B cell (primary cell): ENCODE data around the gene F8. TPM values are rescaled to one million over a fixed set of nuclear protein-coding genes. Genes with fewer than 3 reads are reported as not detected.

ENCODE experiments used
- ATAC-seq: fragments of 200-7000 bp; cut with Tn5 transposase; one replicate; pipeline ENCODE4 v1.10.0; 2021; ENCODE audit warnings: low read depth, mild to moderate bottlenecking, moderate number of reproducible peaks, moderate library complexity
- CTCF ChIA-PET: fragments of 350-600 bp; sonication (Branson Sonifier 250); formaldehyde crosslinking; loops from one replicate; lab custom pipeline; 2021; ENCODE audit warnings: antibody characterized with exemption, inconsistent platforms; lab: Charles Lee
- POLR2A ChIA-PET: fragments of 350-600 bp; sonication (Branson Sonifier 250); formaldehyde crosslinking; loops from one replicate; lab custom pipeline; 2021; ENCODE audit warnings: antibody characterized with exemption; lab: Charles Lee
- DNase-seq: peaks from one replicate; pipeline ENCODE4 v3.0.0; 2013
- H2AFZ ChIP-seq: 2 replicates; pipeline ENCODE4 v1.6.1; 2012; ENCODE audit warnings: mild to moderate bottlenecking, low read depth, low read length; ENCODE audit not compliant: insufficient read depth, poor library complexity, severe bottlenecking
- H3K27ac ChIP-seq, 2 donors: 1 replicate in 1 of 2; 2 replicates in 1 of 2; pipeline ENCODE4 v1.5.1; 2012 to 2013; ENCODE audit warnings: low read length in 2 of 2, mild to moderate bottlenecking in 2 of 2, moderate library complexity in 1 of 2
- H3K27me3 ChIP-seq, 4 experiments: fragments of 200-600 bp in 1 of 4; sonication (generic) in 1 of 4; replicated peaks in 1 of 4; 1 replicate in 2 of 4; 2 replicates in 2 of 4; pipeline versions ENCODE4 v1.6.1 to v1.7.0; 2013 to 2016; ENCODE audit warnings: low read length in 3 of 4, mild to moderate bottlenecking in 2 of 4, mixed read lengths in 1 of 4, moderate library complexity in 1 of 4; ENCODE audit not compliant: insufficient read depth in 4 of 4, control insufficient read depth in 3 of 4; ENCODE audit errors: control extremely low read depth in 1 of 4
- H3K36me3 ChIP-seq, 2 experiments: replicated peaks in 1 of 2; 1 replicate in 1 of 2; 2 replicates in 1 of 2; pipeline versions ENCODE4 v1.6.1 to v1.7.1; 2013; ENCODE audit warnings: low read length in 1 of 2; ENCODE audit not compliant: insufficient read depth in 2 of 2, control insufficient read depth in 1 of 2; ENCODE audit errors: control extremely low read depth in 1 of 2, extremely low read depth in 1 of 2
- H3K4me1 ChIP-seq, 2 donors: fragments of 200-600 bp in 1 of 2; sonication (generic) in 1 of 2; 1 replicate in 1 of 2; 2 replicates in 1 of 2; pipeline versions ENCODE4 v1.5.1 to v1.6.1; 2013 to 2017; ENCODE audit warnings: low read length in 2 of 2; ENCODE audit not compliant: control insufficient read depth in 2 of 2, insufficient read depth in 2 of 2
- H3K4me2 ChIP-seq: replicated peaks from 2 replicates; pipeline ENCODE3; 2012; ENCODE audit warnings: mild to moderate bottlenecking, low read depth, low read length; ENCODE audit not compliant: poor library complexity, severe bottlenecking
- H3K4me3 ChIP-seq, 5 experiments: fragments of 200-600 bp in 1 of 5; sonication (generic) in 1 of 5; 1 replicate in 3 of 5; 2 replicates in 2 of 5; pipeline versions ENCODE4 v1.5.1 to v1.7.0; 2011 to 2016; ENCODE audit warnings: low read length in 4 of 5, mild to moderate bottlenecking in 4 of 5, low read depth in 2 of 5, control low read depth in 1 of 5, moderate library complexity in 1 of 5; ENCODE audit not compliant: insufficient read depth in 1 of 5; ENCODE audit errors: control extremely low read depth in 1 of 5, extremely low read depth in 1 of 5
- H3K79me2 ChIP-seq: fragments of 200-600 bp; sonication (generic); one replicate; pipeline ENCODE4 v1.6.0; 2016; ENCODE audit warnings: low read length; ENCODE audit not compliant: control insufficient read depth, insufficient read depth
- H3K9ac ChIP-seq: fragments of 200-600 bp; sonication (generic); 2 replicates; pipeline ENCODE4 v1.6.1; 2017; ENCODE audit warnings: mild to moderate bottlenecking, low read length, moderate library complexity
- H3K9me3 ChIP-seq, 3 donors: one replicate each; pipeline versions ENCODE4 v1.6.1 to v1.7.1; 2013; ENCODE audit warnings: low read length in 2 of 3; ENCODE audit not compliant: control insufficient read depth in 2 of 3, insufficient read depth in 1 of 3; ENCODE audit errors: control extremely low read depth in 1 of 3
- H4K20me1 ChIP-seq: 2 replicates; pipeline ENCODE4 v1.6.0; 2012; ENCODE audit warnings: mild to moderate bottlenecking, low read length; ENCODE audit not compliant: insufficient read depth, control insufficient read depth, poor library complexity, severe bottlenecking
- H3K27ac Mint-ChIP-seq: one replicate; pipeline ENCODE4 v1.8.0; 2021; ENCODE audit warnings: mixed read lengths
- H3K27me3 Mint-ChIP-seq: one replicate; pipeline ENCODE4 v1.8.0; 2021; ENCODE audit warnings: mixed read lengths
- H3K4me1 Mint-ChIP-seq: one replicate; pipeline ENCODE4 v1.8.0; 2021; ENCODE audit warnings: mixed read lengths
- H3K4me3 Mint-ChIP-seq: one replicate; pipeline ENCODE4 v1.8.0; 2021; ENCODE audit warnings: mixed read lengths
- H3K9me3 Mint-ChIP-seq: one replicate; pipeline ENCODE4 v1.8.0; 2022; ENCODE audit warnings: mixed read lengths; ENCODE audit not compliant: insufficient read depth
- EZH2 ChIP-seq: IDR thresholded peaks from 2 replicates; pipeline ENCODE4 v1.6.1; 2012; ENCODE audit warnings: borderline replicate concordance, low read depth, mild to moderate bottlenecking, moderate library complexity, low read length; ENCODE audit not compliant: insufficient read depth, poor library complexity, severe bottlenecking
- WGBS: methylation state at CpG from one replicate; pipeline ENCODE4 v1.1.5; 2013; ENCODE audit warnings: missing lambda C conversion rate; ENCODE audit not compliant: insufficient coverage; 5-methylcytosine and 5-hydroxymethylcytosine counted together
- intact Hi-C: fragments of 100-400 bp; cut with micrococcal nuclease; formaldehyde crosslinking; loops from one replicate; pipeline ENCODE4 v1.10.0; 2022
- polyA plus RNA-seq: library from polyadenylated mRNA; depleted of rRNA; stranded (reverse); fragments of >200 nt; gene quantifications from 2 replicates; pipeline ENCODE4 v1.2.3, GENCODE V29; 2012
- total RNA-seq, 2 donors: library from RNA; stranded (reverse); fragments of 120-200 nt in 1 of 2; gene quantifications; 1 replicate in 1 of 2; 2 replicates in 1 of 2; pipeline versions ENCODE4 v1.2.3 to v1.2.4, GENCODE V29; 2013 to 2022
- TF ChIP-seq, protein P1 (sequence below): fragments of 200-600 bp; IDR thresholded peaks from one replicate; pipeline ENCODE4 v1.8.0; 2022; ENCODE audit warnings: antibody characterized with exemption, mild to moderate bottlenecking

The F8 gene
- total and polyA plus RNA-seq, 2 donors (not counting 1 experiment from before 2014, with no cell fraction given): 0.86 to 1.4 TPM

DNA sequence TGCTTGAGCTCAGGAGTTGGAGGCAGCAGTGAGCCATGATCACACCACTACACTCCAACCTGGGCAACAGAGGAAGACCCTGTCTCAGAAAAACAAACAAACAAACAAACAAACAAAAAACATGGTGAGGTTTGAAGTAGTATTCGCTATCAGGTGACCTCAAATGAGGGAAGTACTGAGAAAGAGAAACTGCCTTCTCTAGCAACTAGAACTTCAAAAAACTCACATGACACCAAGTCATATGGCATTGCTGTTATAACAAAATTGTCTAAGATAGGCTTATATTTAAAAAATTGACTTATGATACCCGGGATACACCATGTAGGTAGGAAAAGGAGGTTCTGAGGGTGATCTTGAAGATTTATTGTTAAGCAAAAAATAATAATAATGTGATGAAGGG, 227.5 kb downstream of the F8 start:
- H3K4me2 ChIP-seq: no peak overlapping the region
- H3K4me1 ChIP-seq: no peaks in the 10 kb centered on the region
- POLR2A ChIA-PET: no interaction called here
- H3K9me3 ChIP-seq: no peaks in the 10 kb centered on the region
- H3K4me1 Mint-ChIP-seq: peaks cover 15% of the 10 kb centered on the region
- no peak overlapping the region for H3K9ac ChIP-seq
- H2AFZ ChIP-seq: no peak overlapping the region
- CTCF ChIA-PET: no interaction called here
- no peak overlapping the region for H3K4me3 ChIP-seq
- no peaks in the 10 kb centered on the region for H3K27me3 Mint-ChIP-seq
- no peaks in the 10 kb centered on the region for H3K27me3 ChIP-seq
- no CpG with 5 or more reads among the region's 2 CpGs for WGBS
- no peaks in the 10 kb centered on the region for H4K20me1 ChIP-seq
- ATAC-seq (no peak), DNase-seq (no peak)
- H3K27ac ChIP-seq: no peak overlapping the region
- H3K27ac Mint-ChIP-seq: no peak overlapping the region
- no peaks in the 10 kb centered on the region for H3K9me3 Mint-ChIP-seq
- intact Hi-C loops: no loop called here
- no peaks in the 10 kb centered on the region for H3K79me2 ChIP-seq
- TF ChIP-seq, protein P1, sequence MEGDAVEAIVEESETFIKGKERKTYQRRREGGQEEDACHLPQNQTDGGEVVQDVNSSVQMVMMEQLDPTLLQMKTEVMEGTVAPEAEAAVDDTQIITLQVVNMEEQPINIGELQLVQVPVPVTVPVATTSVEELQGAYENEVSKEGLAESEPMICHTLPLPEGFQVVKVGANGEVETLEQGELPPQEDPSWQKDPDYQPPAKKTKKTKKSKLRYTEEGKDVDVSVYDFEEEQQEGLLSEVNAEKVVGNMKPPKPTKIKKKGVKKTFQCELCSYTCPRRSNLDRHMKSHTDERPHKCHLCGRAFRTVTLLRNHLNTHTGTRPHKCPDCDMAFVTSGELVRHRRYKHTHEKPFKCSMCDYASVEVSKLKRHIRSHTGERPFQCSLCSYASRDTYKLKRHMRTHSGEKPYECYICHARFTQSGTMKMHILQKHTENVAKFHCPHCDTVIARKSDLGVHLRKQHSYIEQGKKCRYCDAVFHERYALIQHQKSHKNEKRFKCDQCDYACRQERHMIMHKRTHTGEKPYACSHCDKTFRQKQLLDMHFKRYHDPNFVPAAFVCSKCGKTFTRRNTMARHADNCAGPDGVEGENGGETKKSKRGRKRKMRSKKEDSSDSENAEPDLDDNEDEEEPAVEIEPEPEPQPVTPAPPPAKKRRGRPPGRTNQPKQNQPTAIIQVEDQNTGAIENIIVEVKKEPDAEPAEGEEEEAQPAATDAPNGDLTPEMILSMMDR: no peak
- no peak for TF ChIP-seq EZH2
- H3K36me3 ChIP-seq: no peaks in the 10 kb centered on the region
- H3K4me3 Mint-ChIP-seq: no peak overlapping the region

DNA sequence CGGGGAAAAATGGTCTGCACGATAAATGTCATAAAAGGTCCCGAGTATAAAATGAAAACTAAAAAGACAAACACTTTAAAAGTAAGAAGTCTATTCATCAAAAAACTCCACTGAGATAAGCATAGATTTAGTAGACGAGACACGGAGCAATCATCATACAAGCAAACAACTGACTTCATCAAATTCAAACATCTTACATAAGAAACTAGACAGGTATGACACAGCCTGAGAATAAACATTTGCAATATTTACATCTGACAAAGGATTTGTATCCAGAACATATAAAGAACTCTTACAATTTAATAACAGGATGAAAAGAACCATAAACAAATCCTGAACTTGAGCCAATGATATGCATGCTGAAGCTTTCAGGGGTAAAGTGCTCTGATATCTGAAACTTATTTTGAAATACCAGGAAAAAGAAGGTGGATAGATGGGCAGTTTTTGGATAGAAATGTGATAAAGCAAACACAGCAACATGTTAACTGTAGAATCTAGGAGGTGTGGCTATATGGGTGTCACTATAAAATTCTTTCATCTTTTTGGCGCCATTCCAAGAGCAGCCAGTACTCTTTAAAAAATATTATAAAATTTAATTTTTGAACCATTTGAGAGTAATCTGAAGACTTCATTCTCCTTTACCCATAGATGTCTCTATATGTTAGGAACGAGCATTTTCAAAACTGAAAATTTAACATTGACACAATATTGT, 229.3 kb downstream of the F8 start:
- no CpG with 5 or more reads among the region's 7 CpGs for WGBS
- Mint-ChIP-seq H3K27me3 (no peaks in the 10 kb centered on the region), H3K4me3 (no peak overlapping the region), H3K9me3 (no peaks in the 10 kb centered on the region), H3K4me1 (peaks cover 8% of the 10 kb centered on the region), H3K27ac (no peak overlapping the region)
- no peak for DNase-seq
- Histone ChIP-seq H3K9ac (no peak overlapping the region), H3K4me3 (no peak overlapping the region), H3K79me2 (no peaks in the 10 kb centered on the region), H2AFZ (no peak overlapping the region), H3K27me3 (no peaks in the 10 kb centered on the region), H3K9me3 (no peaks in the 10 kb centered on the region), H3K36me3 (no peaks in the 10 kb centered on the region), H4K20me1 (no peaks in the 10 kb centered on the region), H3K4me2 (no peak overlapping the region), H3K27ac (no peak overlapping the region), H3K4me1 (no peaks in the 10 kb centered on the region)
- intact Hi-C loops: no loop called here
- ChIA-PET CTCF (no interaction called here), POLR2A (no interaction called here)
- TF ChIP-seq EZH2: no peak
- TF ChIP-seq, protein P1: no peak
- ATAC-seq: no peak
